Stimulated activated CD4-positive, alpha-beta T cell treated with anti-CD3 and anti-CD28 coated beads, Interleukin-1b, Interleukin-23, amount 100 ng/mL, for 48 hours (primary cell): ENCODE data around the gene THRAP3.
"Not testable (repeated sequence)": the region's sequence is repeated elsewhere in the genome, so short reads cannot be mapped to it uniquely, and the experiment has no call there.

ENCODE experiments used
- DNase-seq: peaks from one replicate; pipeline ENCODE4 v3.0.0-alpha.2; 2020

The THRAP3 gene, protein sequence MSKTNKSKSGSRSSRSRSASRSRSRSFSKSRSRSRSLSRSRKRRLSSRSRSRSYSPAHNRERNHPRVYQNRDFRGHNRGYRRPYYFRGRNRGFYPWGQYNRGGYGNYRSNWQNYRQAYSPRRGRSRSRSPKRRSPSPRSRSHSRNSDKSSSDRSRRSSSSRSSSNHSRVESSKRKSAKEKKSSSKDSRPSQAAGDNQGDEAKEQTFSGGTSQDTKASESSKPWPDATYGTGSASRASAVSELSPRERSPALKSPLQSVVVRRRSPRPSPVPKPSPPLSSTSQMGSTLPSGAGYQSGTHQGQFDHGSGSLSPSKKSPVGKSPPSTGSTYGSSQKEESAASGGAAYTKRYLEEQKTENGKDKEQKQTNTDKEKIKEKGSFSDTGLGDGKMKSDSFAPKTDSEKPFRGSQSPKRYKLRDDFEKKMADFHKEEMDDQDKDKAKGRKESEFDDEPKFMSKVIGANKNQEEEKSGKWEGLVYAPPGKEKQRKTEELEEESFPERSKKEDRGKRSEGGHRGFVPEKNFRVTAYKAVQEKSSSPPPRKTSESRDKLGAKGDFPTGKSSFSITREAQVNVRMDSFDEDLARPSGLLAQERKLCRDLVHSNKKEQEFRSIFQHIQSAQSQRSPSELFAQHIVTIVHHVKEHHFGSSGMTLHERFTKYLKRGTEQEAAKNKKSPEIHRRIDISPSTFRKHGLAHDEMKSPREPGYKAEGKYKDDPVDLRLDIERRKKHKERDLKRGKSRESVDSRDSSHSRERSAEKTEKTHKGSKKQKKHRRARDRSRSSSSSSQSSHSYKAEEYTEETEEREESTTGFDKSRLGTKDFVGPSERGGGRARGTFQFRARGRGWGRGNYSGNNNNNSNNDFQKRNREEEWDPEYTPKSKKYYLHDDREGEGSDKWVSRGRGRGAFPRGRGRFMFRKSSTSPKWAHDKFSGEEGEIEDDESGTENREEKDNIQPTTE

DNA sequence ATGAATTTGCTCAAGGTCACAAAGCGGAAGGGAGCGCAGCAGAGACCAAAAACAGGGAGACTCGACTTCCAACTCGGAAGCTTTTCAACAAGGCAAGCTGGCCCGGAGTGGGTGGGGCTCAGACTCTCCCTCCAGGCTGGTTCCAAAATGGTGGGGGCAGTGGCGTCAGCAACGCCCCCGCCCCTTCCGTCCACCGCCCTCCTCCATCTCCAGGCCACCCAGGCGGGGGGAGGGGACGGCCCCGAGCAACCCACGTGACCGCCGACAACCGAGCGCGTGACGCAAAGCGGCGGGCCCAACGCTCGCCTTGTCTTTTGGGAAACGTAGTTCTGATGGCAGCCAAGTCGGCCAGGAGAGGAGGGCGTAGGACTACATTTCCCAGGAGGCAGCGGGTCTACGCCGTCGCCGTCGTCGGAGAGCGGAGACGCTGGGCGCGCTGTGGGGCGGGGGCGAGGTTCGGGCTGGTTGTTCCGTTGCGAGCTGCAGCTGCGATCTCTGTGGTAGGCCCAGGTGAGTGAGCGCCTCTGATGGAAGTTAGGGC lies at the start of gene THRAP3:
TSS of gene THRAP3 (plus strand) at position 448 of the 541 bp plus-strand sequence. CDS start 58,121 bp downstream, outside the sequence.
- peak; percentile 100 for DNase-seq

DNA sequence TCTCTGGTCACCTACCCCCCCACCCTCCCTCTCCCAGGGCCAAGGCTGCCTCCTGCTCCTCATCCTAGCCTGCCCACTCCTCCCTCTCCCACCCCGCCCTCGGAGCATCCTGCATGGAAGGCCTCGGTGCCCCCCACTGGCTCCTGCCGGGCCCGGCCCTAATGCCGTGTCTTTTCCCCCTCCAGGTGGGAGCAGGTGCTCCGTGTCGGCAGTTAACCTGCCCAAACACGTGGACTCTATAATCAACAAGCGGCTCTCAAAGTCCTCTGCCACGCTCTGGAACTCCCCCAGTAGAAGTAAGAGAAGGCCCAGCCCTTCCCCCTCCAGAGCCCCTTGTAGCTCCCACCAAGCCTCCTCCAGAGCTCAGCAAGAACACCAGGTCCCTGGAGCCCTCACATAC lies 49.5 kb upstream of the THRAP3 start:
- no peak for DNase-seq

DNA sequence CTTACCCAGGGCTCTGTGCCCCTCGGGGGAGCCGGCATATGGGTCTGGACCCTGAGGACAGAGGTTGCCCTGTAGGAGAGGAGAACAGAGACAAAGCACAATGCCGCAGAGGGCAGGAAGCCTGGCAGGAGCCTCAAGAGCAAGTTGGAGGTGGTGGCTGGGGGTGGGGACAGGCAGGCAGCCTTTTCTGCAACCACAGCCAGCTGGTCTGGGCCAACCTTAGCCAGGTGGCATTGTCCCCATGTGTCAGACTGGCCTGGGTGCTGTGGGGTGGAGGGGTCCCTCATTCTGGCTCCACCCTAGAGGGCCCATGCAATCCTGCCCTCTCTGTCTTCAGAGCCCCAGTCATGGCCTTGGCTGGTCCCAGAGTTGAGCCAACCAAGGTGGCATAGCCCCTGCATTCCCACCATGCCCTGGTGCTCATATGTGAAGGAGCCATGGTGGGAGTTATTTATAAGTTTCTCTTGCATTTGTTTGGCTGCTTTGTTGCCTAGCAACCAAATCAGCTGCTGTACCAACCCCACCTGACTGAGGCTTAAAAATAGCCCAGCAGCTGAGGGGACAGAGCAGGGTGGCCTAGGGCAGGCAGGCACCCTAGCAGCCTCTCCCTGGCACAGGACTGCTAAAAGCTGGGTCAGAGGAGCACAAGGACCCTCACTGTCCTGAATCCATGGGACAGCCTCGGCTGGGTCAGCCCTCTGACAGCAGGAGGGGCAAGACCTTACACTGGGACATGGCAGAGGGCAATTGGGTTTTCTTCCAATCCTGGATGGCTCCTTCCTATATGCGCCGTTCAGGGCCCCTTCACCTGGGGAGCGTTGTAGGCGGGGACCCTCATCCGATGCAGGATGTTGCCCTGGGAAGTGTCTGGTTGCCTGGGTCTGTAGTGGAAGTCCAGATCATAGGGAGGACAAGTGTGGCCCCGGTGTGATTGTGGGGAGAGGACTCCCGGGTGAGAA lies 48.8 kb upstream of the THRAP3 start:
- no peak for DNase-seq

DNA sequence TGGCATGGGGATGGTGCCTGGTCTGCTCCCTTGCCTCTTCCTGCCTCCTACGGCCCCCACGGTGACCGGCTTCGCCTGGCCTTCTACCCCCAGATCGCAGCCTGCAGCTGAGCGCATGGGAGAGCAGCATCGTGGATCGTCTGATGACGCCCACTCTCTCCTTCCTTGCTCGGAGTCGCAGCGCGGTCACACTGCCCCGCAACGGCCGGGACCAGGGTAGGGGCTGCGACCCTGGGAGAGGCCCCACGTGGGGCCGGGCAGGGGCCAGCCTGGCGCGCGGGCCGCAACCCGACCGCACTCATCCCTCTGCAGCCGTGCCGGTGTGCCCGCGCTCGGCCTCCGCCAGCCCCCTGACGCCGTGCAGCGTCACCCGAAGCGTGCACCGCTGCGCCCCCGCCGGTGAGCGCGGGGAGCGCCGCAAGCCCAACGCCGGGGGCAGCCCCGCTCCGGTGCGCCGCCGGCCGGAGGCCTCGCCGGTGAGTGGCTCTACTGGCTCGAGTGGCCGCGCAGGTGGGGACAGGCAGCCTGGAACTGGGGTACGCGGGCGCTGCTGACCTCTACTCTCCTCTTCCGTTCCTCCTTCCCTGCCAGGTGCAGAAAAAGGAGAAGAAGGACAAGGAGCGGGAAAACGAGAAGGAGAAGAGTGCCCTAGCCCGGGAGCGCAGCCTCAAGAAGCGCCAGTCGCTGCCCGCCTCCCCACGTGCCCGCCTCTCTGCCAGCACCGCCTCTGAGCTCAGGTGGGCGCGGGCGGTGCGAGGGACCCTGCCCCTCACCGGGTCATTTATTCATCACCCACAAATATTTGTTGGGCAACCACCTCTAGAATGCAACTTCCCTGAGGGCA lies 47.9 kb upstream of the THRAP3 start:
- no peak for DNase-seq

DNA sequence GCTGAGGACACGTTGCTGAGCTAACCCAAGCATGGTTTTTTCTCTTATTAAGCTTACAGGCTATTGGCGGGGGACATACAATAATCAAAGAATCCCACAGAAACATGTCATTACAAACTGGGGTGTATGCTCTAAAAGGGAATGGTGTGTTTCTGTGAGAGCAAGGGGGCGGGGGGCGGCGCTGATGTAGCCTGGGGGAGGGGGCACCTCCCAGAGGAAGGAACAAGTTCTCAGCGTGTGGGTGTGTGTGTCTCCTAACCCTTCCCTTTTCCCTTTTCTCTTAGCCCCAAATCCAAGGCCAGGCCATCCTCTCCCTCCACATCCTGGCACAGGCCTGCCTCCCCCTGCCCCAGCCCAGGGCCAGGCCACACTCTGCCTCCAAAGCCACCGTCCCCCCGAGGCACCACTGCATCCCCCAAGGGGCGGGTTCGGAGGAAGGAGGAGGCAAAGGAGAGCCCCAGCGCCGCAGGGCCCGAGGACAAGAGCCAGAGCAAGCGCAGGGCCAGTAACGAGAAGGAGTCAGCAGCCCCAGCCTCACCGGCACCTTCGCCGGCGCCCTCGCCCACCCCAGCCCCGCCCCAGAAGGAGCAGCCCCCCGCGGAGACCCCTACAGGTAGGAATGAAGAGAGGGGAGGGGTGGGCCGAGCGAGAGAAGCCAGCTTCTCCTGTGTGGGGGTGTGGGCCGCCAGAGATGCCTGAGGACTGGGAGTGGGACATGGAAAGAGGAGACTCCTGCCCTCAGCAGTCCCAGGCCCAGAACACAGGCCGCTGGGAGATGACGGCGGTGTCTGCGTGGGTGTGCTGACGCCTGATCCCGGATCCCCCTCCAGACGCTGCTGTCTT lies 46.4 kb upstream of the THRAP3 start:
- DNase-seq = no peak

DNA sequence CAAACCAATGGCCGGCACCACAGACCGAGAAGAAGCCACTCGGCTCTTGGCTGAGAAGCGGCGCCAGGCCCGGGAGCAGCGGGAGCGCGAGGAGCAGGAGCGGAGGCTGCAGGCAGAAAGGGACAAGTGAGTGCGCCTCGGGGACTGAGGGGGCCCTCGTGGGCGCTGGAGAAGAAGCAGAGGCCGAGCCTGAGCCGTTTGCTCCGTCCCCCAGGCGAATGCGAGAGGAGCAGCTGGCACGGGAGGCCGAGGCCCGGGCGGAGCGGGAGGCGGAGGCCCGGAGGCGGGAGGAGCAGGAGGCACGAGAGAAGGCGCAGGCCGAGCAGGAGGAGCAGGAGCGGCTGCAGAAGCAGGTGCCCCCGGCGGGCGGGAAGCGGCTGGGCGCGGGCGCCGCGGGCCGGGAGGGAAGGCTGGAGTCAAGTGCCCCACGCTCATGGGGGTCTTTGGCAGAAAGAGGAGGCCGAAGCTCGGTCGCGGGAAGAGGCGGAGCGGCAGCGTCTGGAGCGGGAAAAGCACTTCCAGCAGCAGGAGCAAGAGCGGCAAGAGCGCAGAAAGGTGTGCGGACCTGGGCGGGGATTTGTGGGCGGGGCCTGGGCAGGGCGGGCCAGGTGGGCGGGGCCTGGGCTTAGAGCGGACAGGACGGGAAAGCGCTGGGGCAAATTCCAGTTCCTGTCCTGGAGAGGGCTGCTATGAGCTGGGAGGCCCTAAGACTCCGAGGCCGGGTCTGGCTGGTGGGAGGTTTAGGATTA lies 45.6 kb upstream of the THRAP3 start:
- no peak for DNase-seq

DNA sequence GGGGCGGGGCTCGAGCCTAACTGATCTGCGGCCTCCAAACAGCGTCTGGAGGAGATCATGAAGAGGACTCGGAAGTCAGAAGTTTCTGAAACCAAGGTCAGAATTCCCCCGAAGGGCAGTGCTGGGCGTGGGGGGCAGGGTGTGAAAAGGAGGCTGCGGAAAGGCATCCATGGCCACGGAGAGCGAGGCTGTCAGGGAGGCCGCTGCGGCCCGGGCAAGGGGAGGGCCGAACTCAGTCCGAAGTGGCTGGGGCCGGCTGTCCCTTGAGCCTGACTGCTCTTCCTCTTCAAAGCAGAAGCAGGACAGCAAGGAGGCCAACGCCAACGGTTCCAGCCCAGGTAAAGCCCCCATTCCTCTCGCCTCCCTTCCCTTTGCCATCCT lies 45.0 kb upstream of the THRAP3 start:
- no peak for DNase-seq

DNA sequence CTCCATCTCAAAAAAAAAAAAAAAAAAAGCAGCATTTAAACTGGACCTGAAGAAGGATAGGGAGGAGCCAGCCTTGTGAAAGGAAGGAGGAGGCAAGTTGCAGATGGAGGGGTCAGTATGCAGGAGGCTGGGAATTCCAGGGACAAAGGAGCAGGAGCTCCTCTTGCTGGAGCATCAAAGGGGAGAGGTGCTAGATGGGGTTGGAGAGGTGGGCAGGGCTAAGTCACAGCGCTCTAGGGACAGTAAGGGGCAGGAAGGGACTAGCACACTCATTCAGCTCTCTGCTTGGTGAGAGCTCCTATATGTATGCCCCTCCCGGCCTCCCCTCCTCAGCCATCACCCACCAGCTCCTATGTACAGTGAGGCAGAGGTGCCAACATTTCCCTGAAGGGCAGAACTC lies 41.5 kb upstream of the THRAP3 start:
- no peak for DNase-seq

DNA sequence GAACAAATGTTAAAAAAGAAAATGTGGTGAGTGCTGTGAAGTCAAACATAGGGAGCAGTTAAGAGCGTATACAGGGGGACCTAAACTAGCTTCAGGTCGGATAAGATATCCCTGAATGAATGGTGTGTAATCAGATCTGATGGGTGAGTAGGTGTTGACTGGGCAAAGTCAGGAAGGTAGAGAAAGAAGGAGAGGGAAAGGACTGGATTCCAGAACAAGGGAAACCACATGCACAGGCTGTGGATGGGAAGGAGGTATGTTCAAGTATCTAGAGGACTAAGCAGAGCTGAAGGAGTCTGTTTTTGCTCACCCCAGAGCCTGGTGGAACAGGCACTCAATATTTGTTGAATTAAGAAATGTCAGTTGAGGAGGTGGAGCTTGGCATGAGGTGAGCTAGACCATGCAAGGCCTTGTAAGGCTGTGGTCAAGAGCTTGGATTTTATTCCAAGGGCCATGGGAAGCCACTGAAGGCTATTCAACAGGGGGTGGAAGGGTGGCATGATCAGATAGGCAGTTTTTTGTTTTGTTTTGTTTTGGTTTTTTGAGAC lies 40.9 kb upstream of the THRAP3 start:
- no peak for DNase-seq

DNA sequence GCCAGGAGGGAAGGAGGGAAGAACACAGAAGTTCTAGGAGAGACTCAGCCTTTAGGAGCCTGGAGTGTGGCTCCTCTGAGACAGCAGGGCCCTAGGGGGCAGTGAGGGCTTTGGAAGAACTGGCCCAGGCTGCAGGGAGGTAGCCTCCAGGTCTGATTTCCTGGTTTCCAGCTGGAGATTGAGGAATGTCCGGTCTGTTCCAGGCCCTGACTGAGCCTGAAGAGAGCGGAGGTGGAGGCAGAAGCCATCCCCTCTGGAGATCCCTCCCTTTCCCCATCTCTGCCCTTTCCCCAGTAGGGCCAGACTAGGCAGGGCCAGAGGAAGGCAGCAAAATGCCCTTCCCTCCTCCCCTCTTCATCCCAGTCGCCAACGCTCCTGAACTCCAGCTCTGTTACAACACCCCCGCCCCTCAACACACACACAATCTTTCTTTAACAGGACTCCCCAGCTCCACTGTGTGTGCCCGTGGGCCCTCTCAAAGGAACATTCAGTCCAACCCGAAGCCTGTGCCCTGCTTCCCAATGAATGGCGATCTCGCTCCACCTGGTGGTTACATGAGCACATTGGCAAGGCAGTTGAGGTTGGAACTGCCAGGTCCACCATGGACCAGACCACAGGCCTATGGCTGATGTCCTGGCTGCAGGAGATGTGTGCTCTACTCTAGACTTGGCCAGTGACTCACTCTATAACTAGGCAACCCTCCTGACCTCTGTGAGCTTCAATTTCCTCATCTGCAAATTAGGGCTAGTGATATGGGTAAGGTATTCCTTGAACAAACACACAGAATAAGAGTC lies 36.2 kb upstream of the THRAP3 start:
- peak; percentile 80 for DNase-seq

DNA sequence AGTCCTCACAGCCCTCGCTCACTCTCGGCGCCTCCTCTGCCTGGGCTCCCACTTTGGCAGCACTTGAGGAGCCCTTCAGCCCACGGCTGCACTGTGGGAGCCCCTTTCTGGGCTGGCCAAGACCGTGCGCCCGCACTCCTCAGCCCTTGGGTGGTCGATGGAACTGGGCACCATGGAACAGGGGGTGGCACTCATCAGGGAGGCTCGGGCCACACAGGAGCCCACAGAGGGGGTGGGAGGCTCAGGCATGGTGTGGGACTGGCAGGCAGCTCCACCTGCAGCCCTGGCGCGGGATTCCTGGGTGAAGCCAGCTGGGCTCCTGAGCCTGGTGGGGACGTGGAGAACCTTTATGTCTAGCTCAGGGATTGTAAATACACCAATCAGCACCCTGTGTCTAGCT lies 27.4 kb upstream of the THRAP3 start:
- DNase-seq = not testable (repeated sequence)

DNA sequence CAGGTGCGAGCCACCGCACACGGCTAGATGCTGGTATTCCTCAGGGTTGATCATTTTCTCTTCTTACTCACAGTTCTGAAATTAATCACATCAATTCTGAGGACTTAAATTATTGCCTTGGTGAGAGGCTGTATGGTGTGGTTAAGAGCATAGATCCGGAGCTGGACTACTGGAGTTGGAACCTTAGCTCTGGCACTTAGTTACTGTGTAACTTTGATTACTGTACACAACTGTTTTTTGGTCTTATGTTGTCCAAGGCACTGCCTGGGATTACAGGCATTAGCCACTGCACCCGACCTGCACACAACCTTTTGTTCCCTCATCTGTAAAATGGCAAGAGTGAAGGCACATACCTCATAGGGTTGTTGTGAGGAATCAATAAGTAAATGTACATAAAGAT lies 25.6 kb upstream of the THRAP3 start:
- DNase-seq = no peak

DNA sequence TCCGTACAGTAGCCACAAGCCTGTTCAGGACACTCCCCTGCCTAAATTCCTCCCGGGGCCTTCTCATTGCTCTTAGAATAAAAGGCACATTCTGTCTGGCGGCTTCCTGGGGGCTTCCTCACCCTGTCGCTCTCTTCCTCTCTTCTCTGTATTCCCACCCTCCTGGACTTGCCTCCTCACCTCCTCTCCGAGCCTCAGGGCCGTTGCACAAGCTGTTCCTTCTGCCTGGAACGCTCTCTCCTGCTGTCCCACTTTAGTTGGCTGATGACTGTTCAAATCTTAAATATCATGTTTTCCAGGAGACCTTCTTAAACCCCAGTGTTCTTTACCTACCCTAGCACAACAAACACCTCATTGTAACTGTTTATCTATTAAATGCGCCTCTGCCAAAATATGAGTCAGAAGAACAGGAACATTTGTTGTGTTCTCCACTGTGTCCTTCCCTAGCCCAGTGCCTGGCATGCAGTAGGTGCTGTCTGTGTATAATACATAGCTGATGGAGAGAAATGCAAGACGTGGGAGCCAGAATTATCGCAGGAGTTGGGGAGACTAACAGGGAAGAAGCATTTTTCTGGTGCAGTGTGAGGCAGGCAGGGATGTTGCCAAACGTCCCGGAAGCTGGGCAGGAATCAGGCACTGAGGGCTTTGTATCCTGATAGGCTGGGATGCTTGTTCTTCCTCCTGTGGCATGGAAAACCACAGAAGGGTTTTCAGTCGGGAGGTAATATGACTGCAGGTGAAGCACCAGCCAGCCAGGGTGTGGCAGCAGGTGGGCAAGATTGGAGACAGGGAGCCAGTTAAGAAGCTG lies 24.1 kb upstream of the THRAP3 start:
- no peak for DNase-seq

DNA sequence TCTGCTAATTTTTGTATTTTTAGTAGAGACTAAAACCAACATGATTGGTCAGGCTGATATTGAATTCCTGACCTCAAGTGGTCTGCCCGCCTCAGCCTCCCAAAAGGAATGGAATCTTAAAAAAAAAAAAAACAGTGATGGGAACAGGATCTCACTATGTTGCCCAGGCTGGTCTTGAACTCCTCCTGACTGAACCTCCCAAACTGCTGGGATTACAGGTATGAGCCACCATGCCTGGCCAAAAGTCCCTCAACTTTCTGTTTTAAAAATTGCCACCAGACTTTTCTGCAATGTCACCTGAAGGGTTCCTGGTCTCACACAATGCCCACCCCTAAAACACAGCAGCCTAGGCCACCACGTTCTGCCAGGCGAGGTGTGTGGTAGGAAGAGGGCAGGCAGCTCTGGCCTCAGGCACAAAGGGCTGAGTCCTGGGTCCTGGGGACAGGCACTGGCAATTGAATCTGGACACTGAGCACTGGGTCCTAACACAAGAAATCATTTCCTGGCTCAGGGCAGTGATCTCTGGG lies 21.2 kb upstream of the THRAP3 start:
- DNase-seq = no peak

DNA sequence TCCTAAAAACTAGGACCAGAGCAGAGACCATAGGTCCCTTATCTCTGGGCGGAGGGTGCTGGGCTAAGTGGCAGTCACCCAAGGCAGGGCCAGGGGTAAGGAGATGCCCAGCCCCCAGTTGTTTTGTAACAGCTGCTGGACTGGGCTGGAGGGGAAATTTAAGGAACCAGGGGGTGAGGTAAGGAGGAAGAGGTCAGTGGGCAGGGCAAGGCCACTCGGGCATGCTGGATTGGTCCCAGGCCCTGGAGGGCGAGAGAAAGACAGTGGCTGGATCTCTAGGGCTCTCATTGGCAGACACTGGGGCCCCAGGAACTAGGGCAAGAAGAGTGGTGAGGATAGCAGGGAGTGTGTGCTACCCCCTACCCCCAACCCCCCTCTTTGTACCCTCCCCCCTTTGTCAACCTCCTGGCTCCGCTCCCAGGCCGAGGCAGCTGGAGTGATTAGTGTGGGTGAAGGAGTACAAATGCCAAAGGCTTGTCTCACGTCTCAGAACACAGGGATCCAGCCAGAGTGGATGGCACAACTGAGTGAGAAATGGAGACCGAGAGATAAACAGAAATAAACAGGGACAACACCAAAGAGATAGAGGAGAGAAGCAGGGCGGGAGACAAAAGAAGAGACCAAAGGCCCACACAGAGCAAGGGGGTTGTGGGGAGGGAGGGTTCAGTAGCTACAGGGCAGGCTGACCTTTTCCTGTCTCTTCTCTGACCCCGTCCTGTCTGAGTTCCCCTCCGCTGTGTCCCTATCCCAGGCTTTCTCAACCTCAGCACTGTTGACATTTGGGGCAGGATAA lies 20.5 kb upstream of the THRAP3 start:
- no peak for DNase-seq

DNA sequence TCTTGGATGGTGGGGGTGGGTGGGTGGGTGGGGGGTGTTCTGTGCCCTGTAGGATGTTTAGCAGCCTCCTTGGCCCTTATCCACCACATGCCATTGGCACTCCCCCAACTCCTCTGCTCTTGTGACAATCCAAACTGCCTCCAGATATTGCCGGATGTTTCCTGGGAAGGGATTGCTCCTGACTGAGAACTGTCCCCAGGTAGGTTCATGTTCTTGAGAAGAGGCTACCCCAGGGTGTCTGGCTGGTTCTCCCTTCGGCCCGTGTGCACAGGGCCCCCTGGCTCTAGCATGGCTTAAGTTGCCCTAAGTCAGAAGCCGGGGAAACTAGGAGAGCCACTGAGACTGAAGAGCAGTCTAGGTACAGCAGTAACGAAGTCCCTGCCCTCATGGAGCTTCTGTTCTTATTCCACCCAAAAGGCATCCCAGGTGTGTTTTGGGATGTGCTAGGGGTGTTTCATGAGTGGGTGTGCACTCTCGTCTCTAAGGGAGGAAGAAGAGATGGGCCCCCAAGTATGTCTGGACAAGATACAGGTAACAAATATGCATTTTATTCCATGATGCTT lies 19.8 kb upstream of the THRAP3 start:
- DNase-seq = no peak
